Cerebellar nuclear complex (tissue), 1 donor: Measurements from ENCODE around the gene FKBP2.

Source experiments
- DNase-seq, 2 experiments: peaks; one replicate each; lab custom pipeline; 2025; lab: John Stamatoyannopoulos, UW

FKBP2 gene

DNA sequence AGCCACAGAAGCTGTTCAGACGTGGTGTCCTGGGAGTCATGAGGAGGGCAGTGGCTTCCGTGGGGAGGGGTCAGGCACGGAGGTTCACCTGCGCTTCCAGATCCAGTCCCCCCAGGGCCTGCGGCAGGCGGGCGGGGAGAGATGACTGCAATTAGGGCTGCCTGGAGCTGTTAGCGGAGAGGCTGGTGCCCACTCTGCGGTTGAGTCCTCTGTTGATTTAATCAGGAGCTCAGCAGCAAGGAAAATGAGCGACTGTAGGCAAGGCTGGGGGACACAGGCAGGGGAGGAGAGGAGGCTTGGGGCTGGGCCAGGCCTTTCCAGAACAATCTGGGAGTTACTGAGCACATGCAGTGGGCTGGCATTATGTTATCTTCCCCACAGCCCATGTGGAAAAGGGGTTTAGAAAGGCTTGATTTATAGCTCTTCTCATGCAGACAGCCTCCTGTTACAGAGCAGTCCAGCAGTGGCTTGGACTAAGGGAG is 23.5 kb downstream of the FKBP2 start:
- no peak for DNase-seq

DNA sequence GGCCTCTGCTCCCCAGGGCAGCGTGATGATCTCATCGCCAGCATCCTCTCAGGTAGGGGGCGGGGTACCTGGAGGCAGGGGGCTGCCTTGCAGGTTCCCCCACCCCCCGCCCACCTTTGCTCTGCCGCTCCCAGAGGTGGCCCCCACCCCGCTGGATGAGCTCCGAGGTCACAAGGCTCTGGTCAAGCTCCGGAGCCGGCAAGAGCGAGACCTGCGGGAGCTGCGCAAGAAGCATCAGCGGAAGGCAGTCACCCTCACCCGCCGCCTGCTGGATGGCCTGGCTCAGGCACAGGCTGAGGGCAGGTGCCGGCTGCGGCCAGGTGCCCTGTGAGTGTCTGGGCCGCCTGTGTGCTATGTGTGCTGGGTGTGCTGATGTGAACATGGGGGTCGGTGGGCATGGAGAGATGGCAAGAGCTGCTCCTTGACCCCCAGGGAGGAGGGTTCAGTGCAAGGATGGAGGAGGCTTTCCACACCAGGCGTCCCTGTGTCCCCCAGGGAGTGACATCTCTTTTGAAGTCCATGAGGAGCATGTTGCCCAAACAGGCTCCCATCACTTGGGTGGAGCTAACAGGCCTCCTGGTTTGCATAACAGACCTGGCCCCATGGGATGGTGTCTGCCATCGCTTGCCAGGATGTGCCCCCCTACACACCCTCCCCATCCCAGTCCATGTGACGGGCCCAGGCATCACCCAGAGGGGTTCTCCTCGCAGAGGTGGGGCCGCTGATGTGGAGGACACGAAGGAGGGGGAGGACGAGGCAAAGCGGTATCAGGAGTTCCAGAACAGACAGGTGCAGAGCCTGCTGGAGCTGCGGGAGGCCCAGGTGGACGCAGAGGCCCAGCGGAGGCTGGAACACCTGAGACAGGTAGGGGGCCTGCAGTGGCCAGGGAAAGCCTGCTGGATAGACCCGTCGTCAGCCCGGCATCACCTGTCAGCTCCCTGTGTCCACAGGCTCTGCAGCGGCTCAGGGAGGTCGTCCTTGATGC is 24.6 kb downstream of the FKBP2 start:
- DNase-seq: no peak

DNA sequence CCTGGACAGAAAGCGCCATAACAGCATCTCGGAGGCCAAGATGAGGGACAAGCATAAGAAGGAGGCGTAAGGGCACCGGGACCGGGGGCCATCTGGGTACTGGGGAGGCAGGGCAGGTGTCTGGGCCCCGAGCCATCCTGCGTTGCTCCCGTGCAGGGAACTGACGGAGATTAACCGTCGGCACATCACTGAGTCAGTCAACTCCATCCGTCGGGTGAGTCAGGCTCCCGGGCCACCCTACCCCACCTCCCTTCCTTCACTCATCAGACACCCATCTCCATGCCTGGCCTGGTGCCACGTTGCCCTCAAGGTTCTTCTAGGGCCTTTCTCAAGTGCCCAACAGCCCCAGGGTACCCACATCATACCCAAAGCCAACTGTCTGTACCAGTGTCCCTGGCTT is 25.4 kb downstream of the FKBP2 start:
- DNase-seq: no peak

DNA sequence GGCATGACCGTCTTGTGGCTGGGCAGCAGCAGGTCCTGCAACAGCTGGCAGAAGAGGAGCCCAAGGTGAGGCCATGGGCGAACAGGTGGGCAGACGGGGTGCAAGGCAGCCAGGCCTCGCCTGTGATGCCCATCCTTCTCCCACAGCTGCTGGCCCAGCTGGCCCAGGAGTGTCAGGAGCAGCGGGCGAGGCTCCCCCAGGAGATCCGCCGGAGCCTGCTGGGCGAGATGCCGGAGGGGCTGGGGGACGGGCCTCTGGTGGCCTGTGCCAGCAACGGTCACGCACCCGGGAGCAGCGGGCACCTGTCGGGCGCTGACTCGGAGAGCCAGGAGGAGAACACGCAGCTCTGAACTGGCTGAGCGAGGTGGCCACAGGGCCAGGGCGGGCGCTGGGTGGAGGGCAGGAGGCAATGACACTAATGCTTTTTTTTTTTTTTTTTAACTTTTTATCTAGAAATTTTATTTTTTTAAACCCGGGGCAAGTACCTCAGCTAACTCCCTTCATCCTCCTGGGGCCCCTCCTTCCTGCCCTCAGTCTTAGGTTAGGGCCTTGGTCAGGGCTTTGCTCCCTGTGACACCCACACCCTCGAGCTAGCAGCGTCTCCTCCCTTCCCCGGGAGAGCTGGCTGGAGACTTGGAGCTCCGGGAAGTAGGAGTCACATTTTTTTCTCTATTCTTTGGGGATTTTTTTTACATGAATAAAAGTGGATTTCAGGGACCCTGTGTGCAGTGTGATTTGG is 26.5 kb downstream of the FKBP2 start:
- no peak for DNase-seq

DNA sequence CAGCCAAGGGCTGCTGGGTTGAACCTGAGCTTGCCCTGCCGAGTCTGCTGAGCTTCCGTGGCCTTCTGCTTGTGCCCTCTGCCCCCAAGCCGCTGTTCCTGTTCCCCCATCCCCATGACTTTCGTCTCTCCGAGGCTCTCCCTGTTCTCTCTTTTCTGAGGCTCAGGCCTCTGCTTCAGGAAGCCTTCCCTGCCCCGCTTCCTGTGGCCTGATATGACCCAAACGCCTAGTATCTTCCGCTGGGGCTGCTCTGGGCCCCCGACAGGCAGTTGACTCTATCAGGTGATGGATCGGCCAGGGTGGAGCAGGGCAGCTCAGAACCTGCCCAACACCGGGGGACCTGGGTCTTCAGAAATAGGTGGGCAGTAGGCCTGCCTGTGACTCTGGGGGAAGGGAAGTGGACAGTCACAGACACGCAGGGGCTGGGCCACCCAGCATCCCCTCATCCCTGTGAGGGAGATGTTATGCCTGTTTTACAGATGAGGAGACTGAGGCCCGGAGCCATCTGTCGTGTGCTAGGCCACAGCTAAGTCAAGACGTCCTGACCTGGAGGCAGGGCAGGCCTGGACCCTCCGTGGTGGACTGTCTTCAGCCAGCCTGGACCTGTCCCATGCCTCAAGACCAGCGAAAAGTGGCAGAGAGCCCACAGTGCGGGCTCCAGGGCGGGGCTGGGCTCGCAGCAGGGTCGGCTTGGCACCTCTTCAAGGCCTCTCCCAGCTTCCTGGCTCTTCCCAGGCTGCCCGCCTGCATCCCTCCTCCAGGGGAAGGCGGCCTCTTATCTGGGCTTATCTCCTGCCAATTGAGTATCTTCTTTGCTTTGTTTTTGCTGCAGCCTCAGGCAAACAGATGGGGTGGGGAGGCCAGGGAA is 27.4 kb downstream of the FKBP2 start:
- no peak for DNase-seq

DNA sequence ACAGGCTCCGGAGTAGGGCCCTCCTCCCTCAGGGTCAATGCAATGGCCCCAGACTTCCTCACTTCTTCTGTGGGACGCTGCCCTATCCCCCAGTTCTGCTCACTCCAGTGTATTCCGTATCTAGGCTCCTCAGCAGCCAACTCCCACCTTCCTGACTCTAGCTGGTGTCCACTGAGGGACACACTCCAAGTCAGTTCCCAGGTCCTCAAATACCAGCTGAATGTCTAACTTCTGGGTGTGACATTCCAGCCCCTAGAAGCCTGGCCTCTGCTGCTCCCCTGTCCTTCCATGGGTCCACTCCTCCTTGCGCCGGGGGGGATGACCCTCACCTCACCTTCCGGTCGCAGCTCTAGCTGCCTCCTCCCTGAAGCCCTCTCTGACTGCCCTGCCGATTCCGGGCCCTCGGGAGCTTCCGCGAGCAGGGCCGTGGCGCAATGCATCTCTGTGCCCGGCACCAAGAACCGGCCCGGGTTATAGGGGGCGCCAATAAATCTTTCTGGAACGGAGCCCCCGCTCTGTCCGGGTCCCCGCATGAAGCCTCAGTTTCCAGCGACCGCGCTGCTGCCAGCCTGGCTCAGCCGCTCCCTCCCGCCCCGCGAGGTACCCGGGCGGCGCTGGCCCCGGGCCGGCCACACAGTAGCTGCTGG is 28.1 kb downstream of the FKBP2 start:
- no peak for DNase-seq

DNA sequence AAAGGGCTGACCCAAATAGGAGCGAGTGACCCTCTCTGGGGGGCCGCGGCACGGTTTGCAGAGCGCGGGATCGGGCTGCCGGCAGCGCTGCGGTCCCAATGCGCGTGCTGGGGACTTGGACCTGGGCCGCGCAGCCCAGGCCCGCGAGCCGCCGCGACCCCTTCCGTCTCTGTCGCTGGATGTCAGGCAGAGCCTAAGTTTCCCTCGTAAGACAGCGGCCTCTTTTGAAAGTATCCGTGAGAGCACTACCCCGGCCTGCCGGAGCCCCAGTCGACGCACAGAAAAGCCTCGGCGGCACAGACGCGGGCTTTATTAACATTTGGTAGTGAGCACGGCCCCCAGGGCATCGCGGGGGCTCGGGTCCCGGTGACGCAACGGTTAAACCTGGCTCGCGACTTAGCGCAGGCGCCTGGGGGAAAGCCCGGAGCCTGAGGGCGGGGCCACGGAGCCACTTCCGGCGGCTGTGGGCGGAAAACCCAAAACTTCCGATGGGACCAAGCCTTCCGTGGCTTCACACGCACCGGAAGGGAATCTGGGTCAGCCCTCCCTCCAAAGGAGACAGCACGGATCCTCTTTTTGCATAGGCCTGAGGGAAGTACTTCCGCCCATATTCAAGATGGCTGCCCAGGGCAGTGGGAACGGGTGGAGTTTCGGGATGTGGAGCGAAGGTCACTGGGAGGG is 28.8 kb downstream of the FKBP2 start:
- peak; percentile 96 to 99 for DNase-seq

DNA sequence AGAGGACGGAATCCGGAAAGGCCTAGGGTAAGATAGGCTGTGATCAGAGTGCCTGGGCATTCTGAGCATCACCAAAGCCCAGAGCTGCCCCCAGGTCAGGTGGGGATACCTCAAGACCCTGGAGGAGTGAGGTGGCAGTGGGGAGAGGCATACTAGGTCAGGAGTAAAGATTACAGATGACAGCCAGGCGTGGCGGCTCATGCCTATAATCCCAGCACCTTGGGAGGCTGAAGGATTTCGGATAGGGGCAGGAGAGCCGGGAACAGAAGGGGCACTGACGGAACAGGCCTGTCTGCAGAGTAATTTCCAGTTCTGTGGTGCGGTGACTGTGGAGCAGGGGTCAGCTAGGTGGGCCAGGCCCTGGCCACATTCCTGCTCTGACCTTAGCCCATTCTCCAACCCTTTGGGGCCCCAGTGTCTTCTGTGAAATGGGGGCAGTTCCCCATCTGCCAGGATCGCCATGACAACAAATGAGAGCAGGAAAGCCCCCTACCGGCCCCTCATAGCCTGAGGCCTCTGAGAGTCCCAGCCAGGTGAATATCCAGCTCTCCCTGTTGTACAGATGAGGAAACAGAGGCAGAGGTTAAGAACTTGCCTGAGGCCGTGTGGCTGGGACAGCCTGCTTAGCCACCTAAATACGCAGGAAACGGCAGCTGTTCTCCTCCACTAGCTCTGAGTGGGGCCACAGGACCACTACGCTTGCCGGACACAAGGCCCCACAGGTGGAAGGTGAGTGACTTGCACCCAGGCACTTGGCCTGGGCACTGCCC is 34.3 kb downstream of the FKBP2 start:
- DNase-seq: no peak

DNA sequence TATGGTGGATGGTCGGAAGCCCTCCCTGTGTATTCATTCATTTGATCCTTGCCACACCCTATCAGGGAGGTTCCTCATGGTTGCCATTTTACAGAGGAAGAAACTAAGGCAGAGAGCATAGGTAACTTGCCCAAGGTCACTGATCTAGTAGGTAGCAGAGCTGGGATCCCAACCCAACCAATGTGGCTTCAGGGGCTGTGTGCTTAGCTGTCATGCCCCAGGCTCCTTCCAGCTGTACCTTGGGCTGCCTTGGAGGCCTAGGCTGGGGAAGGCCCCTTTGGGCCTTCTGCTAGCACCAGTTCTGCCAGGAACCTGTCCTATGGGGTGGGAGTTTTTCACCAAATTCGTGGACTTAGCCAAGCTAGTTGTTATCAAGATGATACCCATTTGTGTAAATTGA is 34.9 kb downstream of the FKBP2 start:
- no peak for DNase-seq

DNA sequence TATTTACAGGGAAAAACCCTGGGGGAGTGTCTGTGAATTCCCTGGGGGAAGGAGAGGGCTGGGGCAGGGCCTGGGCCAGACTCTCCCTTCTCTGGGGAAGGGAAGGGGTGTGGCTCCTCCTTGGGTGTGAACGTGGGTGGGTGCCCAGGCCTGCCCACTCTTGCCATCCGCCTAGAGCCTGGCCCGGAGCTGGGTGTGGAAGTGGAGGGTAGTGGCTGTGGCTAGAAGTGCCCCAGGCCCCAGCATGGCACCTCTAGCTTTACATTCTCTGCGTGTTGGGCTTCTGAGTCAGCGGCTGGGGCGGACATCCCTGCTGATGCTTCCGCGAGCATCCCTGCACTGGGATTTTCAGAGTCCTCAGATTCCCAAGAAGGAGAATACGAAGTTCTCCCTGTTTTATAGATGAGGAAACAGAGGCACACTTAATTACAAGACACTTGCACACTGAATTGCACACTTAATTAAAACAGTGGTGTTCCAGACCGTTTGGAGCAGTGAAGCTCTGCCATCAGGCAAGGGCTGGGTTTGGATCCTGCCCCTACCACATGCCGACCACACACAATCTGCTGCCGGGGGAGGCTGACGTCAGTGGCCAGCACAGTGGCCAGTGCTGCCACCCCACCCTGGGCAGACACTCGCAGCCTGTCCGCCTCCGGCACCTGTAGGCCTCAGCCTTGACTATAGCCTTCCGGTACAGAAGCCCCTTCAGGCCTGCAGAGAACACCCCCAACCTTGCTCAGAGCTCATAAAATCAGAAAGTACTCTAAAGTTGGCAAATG is 35.9 kb downstream of the FKBP2 start:
- no peak for DNase-seq

DNA sequence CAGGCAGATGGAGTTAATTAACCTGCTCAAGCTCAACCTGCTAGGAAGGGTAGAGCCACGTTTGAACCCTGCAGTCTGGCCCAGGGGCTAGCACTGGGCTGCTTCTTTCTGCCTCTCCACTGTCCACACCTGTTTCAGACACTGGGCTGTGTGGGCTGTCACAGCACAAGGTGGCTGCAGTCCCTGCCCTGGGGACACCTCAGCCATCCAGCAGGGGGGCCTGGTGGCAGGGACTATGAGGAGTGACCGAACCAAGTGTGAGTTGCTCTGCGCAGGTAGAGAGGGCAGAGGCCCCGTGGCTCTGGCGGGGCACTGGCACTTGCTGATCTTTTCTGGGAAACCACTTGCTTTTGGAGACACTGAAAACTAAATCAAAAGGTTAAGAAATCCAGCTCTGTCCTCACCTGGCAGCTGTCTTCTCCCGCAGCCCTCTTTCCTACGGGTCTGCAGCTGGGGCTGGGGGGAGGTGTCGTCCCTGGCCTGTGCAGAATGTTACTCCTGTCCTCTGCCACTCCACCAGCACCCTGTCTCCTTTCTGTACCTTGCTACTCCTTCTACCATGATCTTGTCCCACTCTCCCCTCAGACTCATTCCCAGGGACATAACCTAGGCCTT is 37.8 kb downstream of the FKBP2 start:
- no peak for DNase-seq

DNA sequence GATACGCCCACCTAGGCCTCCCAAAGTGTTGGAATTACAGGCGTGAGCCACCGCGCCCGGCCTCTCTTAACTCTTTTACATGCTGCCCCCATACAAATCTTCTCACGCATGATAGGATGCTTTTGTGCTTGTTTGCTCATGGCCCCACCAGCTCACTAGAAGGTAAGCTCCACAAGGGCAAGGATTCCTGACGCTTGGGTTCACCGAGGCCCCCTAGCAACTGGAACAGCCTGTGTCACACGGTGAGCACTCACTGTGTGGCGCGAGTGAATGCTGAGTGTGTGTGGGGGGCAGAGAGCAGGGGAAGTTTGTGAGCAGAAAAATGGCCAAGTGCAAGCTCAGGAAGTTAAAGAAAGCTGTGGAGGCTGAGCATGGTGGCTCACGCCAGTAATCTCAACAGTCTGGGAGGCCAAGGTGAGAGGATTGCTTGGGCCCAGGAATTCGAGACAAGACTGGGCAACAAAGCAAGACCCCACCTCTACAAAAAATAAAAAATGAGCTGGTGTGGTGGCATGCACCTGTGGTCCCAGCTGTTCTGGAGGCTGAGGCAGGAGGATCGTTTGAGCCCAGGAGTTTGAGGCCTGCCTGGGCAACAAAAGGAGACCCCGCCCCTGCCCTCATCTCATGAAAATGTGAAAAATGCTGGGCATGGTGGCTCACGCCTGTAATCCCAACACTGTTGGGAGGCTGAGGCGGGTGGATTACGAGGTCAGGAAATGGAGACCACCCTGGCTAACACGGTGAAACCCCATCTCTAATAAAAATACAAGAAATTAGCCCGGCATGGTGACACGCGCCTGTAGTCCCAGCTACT is 41.3 kb downstream of the FKBP2 start:
- no peak for DNase-seq

DNA sequence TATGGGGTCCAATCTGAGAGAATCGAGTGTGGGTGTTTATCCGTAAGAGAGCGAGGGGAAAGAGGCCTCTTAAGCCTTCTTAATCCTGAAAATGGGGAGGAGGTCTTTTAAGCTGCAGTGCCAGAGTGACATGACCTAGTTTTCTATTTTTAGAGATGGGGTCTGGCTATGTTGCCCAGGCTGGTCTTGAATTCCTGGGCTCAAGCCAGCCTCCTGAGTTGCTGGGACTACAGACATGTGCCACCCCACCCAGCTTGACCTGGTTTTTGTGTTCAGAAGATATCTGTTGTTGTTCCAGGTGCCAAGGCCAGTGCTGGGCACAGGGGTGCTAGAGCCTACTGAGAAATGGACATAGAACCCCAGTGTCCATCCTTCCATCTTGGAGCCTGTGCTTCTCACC is 42.2 kb downstream of the FKBP2 start:
- no peak for DNase-seq

DNA sequence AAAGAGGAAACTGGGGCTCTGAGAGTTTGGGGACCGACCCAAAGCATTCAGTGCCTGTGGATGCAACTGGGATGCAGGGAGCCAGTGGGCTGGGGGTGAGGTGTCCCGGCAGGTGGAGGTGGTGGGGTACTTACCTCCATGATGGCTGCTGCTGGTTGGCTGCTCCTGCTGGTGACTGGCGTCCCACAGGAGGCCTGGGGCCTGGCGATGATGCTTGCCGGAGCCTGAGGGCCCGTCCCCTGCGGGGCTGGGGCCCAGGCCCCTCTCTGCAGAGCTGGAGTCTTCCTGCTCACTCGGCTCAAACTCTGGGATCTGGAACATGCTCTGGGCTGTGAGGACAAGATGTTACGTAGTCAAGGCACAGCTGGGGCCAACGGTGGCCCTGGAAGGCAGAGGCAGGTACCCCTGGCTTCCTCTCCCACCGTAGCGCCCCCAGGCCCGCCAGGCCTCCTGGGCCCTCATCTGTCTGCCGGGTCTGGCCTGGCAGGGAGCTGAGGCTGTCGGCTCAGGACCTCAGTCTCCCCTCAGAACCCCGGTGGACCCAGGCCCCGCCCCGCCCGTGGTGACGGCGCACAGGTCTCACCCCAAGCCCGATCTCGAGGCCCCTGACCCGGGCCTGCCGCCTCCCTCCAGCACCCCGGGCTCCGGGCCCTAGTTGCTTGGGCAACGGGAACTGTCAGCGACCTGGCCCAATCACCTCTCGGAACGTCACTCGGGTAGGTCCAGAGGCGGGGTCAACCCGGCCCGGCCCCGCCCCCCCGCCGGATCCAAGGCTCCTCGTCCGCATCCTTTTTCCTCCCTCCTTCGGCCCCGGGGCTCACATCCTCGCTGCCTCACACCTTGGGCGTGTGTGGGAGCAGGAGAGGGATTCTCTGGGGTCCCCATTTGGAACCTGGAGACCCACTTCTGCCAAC is 43.4 kb downstream of the FKBP2 start, which contains the start of gene BAD:
Gene BAD (minus strand): TSS at position 618 of the 914 bp plus-strand sequence. CDS start 297 bp downstream, at position 321.
- peak; percentile 80 to 84 for DNase-seq

DNA sequence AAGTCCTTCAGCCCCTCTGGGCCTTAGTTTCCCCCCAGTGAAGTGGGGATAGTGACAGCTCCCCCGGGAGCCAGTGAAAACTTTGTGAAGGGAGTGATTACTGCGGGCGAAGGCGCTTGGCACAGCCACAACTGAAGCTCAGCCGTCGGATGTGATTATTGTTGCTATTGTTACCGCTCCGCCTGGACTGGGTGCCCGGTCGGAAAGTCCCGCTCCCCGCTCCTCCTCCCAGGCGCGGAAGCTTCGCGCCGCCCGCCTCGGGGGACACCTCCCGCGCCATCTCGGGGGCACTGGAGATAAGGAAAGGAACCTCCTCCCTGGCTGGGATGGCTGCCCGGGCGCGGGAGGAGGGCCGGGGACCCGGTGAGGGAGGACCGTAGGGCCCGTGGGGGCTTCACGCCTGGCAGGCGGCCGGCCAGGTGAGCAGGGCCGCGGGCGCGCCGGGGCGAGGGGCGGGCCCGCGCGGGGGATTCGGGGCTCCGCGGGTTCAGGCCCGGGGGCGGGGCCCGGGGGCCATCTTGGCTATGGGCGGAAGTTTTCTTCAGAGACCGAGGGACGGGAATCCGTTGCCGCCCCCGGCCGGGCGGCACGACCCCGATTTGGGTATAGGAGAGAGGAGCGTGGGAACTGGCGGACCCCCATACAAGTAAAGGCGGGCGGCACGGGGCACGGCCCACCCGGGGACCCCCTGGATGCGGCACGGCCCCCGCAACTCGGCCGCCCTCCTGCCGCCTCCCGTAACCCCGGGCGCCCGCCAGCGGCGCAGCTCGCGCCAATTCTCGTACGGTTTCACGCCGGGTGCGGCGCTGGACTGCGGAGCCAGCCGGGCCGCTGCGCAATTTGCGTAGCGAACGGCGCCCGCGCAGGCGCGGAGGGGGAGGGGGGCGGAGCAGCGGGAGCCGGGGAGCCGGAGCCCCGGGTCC is 44.3 kb downstream of the FKBP2 start, which contains the start of gene GPR137:
Gene GPR137 (plus strand): TSS at position 887 of the 923 bp plus-strand sequence. CDS start 677 bp downstream, outside the sequence.
- peak in 1 of 2 experiments; percentile 50 for DNase-seq
